Stimulated activated CD4-positive, alpha-beta T cell treated with anti-CD3 and anti-CD28 coated beads, Interleukin-2, amount 100 ng/mL, for 48 hours (primary cell): ENCODE results near the gene C1GALT1.

Experiments used
- DNase-seq, 2 donors: peaks; one replicate each; pipeline ENCODE4 v3.0.0-alpha.2; 2020

Gene C1GALT1

DNA sequence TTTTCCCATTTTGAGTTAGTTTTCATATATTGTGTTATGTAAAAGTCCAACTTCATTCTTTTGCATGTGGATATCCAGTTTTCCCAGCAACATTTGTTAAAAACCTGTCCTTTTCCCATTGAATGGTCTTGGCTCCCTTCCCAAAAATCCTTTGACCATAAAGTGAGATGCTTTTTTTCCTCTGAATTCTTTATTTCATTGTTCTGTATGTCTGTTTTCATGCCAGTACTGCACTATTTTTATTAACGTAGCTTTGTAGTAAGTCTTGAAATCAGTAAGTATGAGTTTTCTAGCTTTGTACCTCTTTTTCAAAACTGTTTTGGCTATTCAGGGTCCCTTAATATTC lies 20.0 kb downstream of the C1GALT1 start:
- DNase-seq, result no peak

DNA sequence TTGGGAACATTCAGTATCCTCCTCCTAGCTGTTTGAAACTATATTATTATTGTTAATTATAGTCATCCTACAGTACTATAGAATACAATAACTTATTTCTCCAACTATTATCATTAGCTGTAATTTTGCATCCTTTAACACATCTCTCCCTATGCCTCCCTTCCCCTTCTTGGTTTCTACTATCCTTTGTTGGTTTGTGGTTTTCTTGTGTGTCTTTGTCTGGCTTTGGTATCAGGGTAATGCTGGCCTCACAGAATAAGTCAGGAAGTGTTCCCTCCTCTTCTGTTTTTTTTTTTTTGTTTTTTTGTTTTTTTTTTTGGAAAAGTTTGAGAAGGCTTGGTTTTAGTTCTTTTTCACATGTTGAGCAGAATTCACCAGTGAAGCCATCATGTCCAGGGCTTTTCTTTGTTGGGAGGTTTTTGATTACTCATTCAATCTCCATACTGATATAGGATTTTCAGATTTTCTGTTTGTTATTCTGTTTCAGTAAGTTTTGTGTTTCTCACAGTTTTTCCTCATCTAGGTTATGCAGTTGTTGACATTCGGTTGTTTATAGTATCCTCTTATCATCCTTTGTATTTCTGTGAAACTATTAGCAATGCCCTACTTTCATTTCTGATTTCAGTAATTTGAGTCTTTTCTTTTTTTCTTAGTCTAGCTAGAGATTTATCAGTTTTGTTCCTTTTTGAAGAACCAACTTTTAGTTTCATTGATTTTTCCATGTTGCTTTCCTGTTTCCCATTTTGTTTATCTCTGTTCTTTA lies 21.6 kb downstream of the C1GALT1 start:
- no peak for DNase-seq

DNA sequence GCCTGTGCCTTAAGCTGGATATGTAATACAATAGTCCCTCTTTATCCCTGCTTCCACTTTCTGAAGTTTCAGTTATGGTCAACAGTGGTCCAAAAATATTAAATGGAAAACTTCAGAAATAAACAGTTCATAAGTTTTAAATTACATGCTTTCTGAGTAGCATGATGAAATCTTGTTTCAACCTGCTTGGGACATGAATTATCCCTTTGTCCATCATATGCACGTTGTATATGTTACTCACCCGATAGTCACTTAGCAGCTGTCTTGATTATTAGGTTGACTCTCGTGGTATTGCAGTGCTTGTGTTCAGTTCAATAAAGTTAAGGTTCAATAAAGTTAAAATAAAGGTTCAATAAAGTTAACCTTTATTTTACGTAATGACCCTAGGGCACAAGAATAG lies 25.5 kb downstream of the C1GALT1 start:
- DNase-seq, result no peak

DNA sequence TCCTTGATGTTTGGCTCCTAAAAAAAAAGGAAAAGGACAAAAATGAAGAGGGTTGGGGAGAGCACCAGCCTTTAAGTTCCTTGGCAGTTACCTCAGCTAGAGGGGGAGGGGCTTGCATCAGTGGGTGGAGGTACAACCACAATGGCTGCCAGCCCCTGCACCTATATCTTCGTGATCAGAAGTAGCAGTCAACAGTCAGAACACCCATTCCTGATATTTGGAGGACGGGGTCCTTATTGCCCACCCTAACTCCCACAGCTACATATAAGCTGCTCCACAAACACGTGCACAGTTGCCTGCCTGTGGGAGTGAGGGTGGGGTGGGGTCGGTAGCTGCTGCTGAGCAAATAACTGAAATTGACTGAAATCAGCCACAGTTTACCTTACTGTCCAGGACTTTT lies 26.2 kb downstream of the C1GALT1 start:
- DNase-seq, result no peak

DNA sequence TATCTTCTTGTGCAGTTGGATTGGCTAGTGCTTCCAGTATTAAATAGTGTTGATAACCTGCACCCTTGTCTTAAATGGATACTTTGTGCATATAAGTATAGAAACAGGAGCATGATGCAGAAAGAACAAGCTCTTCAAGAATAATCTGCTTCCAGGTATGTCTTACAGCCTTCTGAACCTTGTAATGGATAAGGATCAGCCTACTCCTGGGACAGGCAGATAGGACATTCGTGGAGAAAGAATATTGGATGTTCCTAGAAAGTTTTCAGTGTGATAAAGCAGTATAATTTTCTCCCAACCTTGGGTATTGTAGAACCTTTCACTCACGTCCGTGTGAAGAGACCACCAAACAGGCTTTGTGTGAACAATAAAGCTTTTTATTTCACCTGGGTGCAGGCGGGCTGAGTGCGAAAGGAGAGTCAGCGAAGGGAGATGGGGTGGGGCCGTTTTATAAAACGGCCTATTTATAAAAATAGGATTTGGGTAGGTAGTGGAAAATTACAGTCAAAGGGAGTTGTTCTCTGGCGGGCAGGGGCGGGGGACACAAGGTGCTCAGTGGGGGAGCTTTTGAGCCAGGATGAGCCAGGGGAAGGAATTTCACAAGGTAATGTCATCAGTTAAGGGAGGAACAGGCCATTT lies 27.2 kb downstream of the C1GALT1 start:
- DNase-seq, result no peak

DNA sequence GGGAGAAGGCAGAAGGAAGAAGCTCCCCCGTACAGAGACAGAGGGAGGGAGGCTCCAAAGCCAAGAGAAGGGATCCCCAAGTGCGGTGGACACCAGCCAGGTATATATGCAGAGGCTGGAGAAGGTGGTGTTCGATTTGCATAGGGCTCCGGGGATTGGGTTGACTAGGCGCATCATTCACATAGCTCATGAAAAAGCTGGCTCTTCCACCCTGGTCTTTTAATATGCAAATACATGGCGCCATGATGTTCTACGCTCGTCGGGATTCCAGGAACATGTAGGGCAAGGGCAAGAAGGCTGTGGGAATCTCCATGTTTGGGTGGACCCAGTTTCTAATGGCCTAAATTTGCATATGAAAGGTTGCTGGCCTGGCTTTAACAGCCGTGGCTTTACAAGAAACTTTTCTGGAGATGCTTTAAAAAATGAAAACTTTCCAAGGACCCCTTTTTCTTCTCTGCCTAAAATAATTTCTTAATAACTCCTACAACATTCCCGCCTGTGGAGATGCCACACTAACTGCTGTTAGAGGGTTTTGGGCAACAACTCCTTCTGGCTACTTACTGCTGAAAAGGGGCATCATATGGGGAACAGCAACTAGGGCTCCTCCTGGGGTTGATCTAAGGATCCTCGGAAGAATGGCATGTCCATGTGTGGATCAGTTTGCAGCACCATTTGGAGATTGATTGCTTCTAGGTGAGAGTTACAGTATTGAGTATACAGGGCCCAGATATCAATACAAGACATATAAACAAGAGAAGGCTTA lies 28.3 kb downstream of the C1GALT1 start:
- no peak for DNase-seq

DNA sequence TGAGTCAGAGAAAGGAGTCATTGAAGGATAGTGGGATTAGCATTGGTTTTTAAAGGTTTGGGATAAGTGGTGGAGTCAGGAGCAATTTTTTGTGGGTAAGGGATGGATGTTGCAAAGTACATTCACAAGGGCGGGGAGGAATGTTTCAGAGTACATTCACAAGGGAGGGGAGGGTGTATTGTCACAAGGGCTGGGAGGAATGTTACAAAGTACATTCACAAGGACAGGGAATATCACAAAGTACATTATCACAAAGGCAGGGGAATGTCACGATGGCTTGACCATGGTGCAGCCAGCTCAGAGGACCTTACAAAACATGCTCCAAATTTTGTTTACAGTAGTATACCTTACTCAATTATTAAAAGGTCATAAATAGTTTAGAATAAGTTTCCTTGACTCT lies 30.3 kb downstream of the C1GALT1 start:
- DNase-seq, result no peak

DNA sequence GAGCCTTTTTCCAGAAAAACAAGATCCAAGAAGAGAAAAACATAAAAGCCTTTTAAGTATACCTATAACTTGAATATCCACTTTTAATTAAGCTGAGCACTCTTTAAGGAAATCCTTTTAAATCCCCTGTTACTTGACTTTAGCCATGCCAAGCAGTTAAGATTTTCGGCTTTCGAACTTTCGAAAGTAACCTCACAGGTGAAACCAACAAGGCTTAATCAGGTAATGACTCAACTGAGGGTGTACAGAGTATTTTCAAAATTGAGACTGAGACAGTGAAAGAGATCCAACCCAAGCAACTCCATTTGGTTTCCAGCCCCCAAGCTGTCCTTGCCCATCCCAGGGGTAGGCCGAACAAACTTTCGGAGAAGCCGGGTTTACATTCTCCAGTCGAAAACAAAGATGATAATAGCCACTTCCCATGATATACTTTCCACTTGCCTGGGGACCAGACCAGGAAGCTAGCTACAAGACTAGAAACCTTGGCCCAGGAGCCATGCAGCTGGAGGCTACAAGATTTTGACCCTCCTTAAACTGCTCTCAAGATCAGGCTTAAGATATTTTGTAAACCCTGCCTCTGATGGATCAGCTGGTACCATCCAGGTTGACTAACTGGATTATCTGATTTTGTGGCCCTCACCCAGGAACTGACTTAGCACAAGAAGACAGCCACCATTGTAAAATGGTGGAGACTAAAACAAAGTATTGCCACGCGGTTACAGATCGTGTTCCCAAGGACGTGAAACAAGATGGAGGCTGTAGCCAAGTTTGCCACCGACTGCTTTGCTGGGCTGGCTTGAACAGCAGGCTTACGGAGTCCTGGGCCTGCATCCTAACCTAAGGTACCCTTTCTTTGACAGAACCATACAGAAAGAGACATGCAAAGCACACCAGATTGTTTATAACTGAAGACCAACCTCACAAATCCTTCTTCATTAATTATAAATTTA lies 32.3 kb downstream of the C1GALT1 start:
- DNase-seq, result no peak

DNA sequence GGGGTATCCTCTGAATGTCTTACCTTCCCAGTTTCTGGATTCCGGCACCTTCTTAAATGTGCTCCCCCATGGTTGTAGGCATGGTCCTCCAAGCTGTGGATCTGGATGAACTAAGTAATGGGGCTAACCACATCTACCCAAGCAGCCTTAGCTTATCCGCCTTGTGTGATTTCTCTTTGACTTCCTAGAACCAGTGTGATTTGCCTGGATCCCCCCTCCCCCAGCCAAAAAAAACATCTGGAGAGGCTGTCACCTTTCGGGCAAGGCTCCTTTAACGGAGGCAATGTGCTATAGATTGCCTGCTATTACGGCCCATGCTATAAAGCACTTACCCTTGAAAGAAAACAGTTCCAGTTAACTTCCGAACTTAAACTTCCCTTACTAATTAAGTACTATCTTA lies 33.9 kb downstream of the C1GALT1 start:
- DNase-seq, result no peak

DNA sequence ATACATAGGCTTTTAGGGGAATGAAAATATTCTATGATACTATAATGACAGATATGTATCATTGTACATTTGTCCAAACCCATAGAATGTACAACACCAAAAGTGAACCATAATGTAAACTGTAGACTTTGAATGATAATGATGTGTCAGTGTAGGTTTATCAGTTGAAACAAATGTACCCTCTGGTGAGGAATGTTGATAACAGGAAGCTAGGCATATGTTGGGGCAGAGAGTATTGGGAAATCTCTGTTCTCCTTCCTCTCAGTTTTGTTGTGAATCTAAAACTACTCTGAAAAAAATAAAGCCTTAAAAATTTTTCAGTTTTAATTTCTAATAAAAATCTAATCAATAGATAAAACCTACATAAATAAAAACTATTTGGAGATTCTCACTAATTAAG lies 36.9 kb downstream of the C1GALT1 start:
- no peak for DNase-seq

DNA sequence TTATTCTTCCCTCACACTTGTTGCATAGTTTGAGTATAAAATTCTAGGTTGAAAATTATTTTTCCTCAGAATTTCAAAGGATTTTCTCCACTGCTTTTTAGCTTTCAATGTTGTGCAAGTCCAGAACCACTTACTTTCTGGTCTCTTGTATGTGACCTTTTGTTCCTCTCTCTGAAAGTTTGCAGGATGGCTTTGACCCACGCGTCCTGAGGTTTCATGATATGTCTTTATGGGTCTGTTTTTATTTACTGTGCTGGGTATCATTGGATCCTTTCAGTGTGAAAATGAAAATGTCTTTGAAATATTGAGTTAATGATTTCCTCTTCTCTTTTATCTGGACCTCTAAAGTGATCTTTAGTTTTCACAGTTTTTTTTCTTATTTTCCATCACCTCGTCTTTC lies 38.5 kb downstream of the C1GALT1 start:
- DNase-seq, result no peak

DNA sequence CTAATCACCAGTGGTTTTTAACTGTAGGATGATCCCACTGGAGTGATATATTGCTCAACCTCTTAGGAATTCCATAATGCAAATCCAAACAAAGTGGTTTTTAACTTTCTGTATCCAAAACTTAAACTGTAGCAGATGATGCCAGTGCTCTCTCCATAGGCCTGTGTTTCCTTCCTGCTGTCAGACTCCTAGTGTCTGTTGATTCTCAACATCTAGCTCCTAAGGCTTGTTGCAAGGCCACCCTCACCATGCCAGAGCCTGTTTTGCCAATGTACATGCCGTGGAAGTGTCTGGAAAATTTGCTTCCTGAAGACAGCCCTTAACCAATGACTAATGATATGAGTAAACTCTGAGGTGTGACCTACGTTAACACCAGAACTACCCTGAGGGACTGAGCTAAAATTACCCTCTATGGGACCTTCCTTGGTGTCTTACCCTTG lies 39.3 kb downstream of the C1GALT1 start:
- no peak for DNase-seq

DNA sequence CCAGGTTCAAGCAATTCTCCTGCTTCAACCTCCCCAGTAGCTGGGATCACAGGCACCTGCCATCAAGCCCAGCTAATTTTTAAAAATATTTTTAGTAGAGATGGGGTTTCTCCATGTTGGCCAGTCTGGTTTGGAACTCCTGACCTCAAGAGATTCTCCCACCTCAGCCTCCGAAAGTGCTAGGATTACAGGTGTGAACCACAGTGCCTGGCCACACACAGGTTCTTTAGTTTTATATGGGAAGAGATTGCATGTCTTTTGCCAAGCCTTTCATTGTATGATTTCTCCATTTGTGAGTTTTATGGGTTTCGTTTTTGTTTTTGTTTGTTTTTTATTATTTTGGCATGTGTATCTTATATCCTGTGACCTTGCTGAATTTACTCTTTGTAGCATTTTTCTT lies 40.9 kb downstream of the C1GALT1 start:
- DNase-seq, result no peak

DNA sequence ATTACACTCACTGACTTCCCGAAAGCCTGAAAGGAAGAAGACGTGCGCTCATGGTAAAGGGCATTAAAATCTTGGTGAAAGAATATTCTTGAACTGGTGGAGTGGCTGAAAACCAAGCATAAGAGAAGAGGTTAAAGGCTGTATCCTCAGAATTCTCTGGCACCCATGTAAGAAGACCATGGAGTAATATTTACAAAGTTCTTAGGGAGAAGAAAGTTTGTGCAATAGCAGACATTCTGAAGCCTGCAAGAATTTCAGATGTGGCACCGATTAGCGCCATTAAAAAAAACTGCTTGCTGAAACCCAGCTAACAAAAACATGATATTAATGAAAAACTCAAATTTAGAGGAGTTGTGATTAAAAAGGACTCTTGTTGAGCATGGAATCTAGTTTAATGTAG lies 44.1 kb downstream of the C1GALT1 start:
- DNase-seq, result no peak

DNA sequence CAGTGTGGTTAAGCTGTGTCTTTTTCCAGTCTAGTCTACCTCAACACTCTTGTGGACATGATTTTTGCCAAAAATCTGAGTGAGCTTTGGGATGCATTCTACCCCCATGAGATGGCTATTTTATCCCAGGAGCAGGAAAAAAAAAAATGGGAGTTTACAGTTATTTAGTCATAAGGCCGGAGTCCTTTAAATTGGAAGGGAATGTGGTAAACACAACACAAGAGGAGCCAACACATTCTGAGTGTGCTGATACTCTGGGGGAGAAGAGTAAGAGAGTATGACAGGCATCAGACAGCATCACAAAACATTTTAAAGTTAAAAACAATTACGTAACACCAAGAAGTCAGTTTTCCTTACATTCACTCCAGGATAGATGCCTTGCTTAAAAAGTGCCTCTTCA lies 46.1 kb downstream of the C1GALT1 start:
- DNase-seq, result no peak

DNA sequence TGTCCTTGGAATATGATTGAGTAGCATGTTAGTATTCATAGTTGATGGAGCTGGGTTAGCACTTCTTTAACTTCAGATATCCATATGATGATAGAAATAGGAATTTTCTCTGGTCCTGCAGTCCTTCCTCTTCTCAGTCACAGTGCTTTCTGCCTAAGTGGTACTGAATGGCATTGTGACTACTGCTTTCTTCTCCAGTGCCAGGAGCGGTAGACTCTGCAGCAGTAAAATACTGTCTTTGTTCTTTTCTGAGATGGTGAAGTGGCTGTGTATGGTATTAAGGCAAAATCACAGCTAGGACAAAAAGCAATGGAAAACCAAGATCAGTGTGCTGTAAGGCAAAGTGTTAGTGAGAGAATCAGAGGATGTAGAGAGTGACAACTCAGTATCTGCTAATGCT lies 46.6 kb downstream of the C1GALT1 start:
- no peak for DNase-seq

DNA sequence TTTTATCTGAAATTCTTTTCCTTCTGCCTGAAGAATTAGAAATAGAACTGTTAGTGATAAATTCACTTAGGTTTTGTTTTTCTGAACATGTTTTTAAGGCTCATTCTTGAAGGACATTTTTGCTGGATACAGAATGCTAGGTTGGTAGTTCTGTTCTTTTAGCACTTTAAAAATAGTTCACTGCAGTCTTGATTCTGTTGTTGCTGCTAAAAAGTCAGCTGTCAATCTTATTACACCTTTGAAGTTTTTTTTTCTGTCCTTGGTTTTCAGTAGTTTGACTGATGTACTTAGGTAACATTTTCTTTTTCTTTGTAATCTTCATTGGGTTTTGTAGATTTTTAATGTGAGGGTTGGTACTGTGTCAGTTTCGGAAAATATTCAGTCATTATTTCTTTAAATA lies 48.7 kb downstream of the C1GALT1 start:
- DNase-seq, result no peak

DNA sequence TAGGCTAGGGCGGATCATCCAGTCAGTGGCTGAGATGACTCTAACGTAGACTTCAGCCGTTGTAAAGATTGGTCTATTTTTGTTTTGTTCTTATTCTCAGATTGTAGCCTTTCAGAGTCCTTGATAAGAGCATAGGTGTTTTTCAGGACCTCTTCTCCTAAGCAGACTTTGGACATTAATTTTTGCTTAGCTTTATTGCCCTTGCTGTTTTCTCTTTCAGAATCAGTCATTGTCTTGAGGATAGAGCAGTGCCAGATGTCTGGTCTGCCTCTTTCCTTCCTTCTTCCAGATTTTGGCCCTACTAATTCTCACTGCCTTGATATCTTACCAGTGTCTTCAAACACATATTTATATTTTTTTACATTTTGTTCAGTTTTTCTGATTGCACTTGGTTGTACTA lies 49.5 kb downstream of the C1GALT1 start:
- DNase-seq, result no peak

DNA sequence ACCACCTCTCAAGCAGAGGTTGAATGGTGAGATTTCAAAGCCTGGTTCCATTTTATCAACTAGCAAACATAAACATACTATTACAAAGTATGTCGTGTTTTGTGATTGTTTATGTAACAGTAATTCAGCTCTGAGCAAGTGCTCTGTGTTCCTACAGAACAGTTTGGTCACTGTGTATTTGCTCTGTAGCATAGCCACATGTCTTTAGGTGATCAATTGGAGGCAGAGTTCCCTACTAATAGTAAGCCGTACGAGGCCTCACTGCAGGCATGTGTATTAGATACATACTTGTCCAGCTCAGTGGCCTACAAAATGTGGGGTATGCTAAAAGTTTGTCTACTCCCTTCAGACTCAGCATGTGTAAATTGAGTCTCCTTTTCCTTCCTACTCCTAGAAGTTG lies 53.0 kb downstream of the C1GALT1 start:
- no peak for DNase-seq

DNA sequence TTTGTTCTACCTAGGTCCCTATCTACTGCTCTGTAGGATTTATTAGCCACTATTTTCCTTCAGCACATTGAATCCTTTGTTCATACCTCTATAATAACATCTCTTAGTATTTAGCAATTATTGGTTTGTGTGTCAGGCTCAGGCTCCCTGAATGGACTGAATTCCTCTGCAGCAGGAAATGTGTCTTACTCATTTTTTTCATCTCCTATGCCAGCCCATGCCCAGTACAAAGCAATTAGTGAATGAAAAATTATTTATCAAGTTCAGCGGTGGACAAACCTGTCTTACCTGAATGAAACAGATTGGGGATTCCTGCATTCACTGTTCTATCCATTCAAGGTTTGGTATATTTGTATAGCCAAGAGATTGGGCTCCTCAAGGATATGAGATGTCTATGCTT lies 53.7 kb downstream of the C1GALT1 start:
- no peak for DNase-seq

DNA sequence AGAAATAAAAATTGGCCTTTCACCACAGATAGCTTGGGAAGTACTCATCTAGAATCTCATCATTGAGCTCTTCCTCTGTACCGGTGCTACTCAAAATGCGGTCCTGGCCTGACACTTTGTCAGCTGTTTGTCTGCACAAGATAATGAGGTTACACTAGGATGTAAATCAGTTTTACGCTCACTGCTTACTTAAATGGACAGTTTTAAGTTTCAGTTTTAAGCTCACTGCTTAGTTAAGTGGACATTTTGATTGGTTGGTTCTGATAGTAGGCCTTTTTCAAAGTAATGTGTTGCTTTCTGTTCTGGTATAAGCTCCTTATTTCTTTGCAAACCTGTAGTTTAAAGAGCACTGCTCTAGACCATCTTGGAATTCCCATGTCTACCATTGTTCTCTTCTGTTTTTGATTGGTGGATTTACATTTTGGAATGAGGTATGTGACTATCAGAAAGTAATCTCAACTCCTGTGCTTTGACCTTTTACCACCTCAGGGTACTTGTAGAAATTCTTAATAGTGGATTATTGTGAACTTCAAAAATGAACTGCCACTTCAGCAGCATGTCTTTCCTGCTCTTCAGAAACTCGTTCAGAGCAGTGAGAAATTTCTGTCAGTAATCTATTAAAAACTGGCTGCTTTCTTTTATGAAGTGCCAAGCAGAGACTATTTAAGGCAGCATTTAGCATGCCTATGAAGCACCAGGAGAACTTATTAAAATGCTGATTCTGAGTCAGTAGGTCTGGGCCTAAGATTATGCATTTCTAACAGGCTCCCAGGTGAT lies 55.0 kb downstream of the C1GALT1 start:
- DNase-seq, result no peak

DNA sequence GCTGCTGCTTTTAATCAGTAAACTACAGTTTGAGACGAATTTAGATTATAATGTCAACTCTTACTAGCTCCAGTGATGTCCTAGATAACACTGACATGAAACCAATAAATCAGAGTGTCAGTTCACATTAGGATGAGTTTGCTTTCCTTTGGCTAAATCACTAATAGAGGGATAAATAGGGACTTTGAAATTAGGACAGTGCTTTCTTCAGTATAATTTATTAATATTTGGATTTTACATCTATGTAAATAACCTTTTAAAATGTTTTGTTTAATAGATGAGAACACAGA lies 55.6 kb downstream of the C1GALT1 start:
- DNase-seq, result no peak

DNA sequence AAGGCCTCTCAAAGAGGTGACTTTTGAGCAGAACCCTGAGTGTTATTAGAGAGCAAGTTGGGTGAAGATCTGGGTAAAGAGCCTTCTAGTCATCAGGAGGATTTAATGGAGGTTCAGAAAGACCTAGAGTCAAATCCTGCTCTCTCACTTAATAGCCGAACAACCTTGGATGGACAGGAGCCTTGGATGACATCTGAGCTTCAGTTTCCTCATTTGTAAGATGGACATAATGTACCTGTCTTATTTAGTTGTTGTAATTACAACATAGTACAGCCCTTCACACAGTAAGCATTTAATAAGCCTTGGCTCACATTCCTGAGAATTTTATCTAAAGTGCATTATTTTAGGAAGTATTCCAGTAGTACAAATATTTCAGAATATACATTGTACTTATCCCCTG lies 57.0 kb downstream of the C1GALT1 start:
- no peak for DNase-seq
